Inflammatory macrophage treated with lipopolysaccharide for 1 hour (primary cell): ENCODE data around the gene MICAL2.
A peak's percentile ranks its signal among the peaks of the same experiment; 100 is the strongest.

Source experiments
- DNase-seq, 2 donors: peaks; one replicate each; pipeline ENCODE4 v3.0.0-alpha.2; 2020 to 2022

MICAL2 gene

GRCh38 chr11:12174477-12175143 lies 64.2 kb downstream of the MICAL2 start:
- DNase-seq: peak; percentile 54 to 61

- no peak for DNase-seq
These were observed 65.4 kb downstream of the MICAL2 start for GRCh38 chr11:12175694-12176241.

- DNase-seq: no peak
These were observed 66.0 kb downstream of the MICAL2 start for GRCh38 chr11:12176410-12176809.

- peak in 1 of 2 donors; percentile 74 for DNase-seq
These were observed 67.4 kb downstream of the MICAL2 start for GRCh38 chr11:12177739-12178338.

GRCh38 chr11:12179019-12179418 lies 68.6 kb downstream of the MICAL2 start:
- no peak for DNase-seq

GRCh38 chr11:12179531-12179930 lies 69.1 kb downstream of the MICAL2 start:
- no peak for DNase-seq

GRCh38 chr11:12180257-12181205 lies 70.1 kb downstream of the MICAL2 start:
- DNase-seq: no peak

GRCh38 chr11:12182302-12182675 lies 71.9 kb downstream of the MICAL2 start:
- DNase-seq: no peak

GRCh38 chr11:12182676-12183541 lies 72.5 kb downstream of the MICAL2 start:
- no peak for DNase-seq

- DNase-seq: no peak
These were observed 73.6 kb downstream of the MICAL2 start for GRCh38 chr11:12183827-12184620.

GRCh38 chr11:12184699-12185098 lies 74.3 kb downstream of the MICAL2 start:
- no peak for DNase-seq

GRCh38 chr11:12185106-12185690 lies 74.8 kb downstream of the MICAL2 start:
- no peak for DNase-seq

- DNase-seq: no peak
These were observed 75.5 kb downstream of the MICAL2 start for GRCh38 chr11:12185914-12186313.

GRCh38 chr11:12186701-12187100 lies 76.3 kb downstream of the MICAL2 start:
- DNase-seq: no peak

GRCh38 chr11:12187399-12187798 lies 77.0 kb downstream of the MICAL2 start:
- no peak for DNase-seq

- DNase-seq: peak in 1 of 2 donors; percentile 40
These were observed 78.3 kb downstream of the MICAL2 start for GRCh38 chr11:12188548-12189317.

GRCh38 chr11:12189543-12190235 lies 79.3 kb downstream of the MICAL2 start:
- no peak for DNase-seq

GRCh38 chr11:12190511-12190910 lies 80.1 kb downstream of the MICAL2 start:
- no peak for DNase-seq

- DNase-seq: peak in 1 of 2 donors; percentile 38
These were observed 82.6 kb downstream of the MICAL2 start for GRCh38 chr11:12192794-12193514.
